Mesothelial cell of epicardium (in vitro differentiated cells): ENCODE results near the gene OR6A2. TPM values are rescaled to one million over a fixed set of nuclear protein-coding genes. Genes with fewer than 3 reads are reported as not detected.

Experiments used
- DNase-seq, 2 experiments: peaks; one replicate each; pipeline ENCODE4 v3.0.0; 2021; ENCODE audit warnings: low spot score in 2 of 2; ENCODE audit not compliant: unreplicated experiment in 2 of 2
- H3K27ac Mint-ChIP-seq: 2 replicates; pipeline ENCODE4 v1.8.0; 2021; ENCODE audit warnings: mixed read lengths
- H3K27me3 Mint-ChIP-seq: 2 replicates; pipeline ENCODE4 v1.8.0; 2021; ENCODE audit warnings: low read depth, mixed read lengths
- H3K36me3 Mint-ChIP-seq: 2 replicates; pipeline ENCODE4 v1.8.0; 2021; ENCODE audit warnings: mixed read lengths
- H3K4me1 Mint-ChIP-seq: 2 replicates; pipeline ENCODE4 v1.8.0; 2021; ENCODE audit warnings: mixed read lengths
- H3K4me3 Mint-ChIP-seq: 2 replicates; pipeline ENCODE4 v1.8.0; 2021; ENCODE audit warnings: mild to moderate bottlenecking, moderate library complexity, mixed read lengths
- H3K9me3 Mint-ChIP-seq: 2 replicates; pipeline ENCODE4 v1.8.0; 2021; ENCODE audit warnings: mixed read lengths
- total RNA-seq: library from RNA; stranded (reverse); gene quantifications from 3 replicates; pipeline ENCODE4 v1.2.1, GENCODE V29; 2021
- TF ChIP-seq, protein P1 (sequence below): fragments of 200-600 bp; sonication (generic); IDR thresholded peaks from one replicate; pipeline ENCODE4 v1.5.0; 2021; ENCODE audit warnings: antibody characterized with exemption; ENCODE audit not compliant: unreplicated experiment

OR6A2 gene
- 0.34 to 0.60 TPM (median 0.38 TPM) in 3 replicates for total RNA-seq

- no peaks in the 10 kb centered on the region for H3K27me3 Mint-ChIP-seq
- H3K36me3 Mint-ChIP-seq: no peaks in the 10 kb centered on the region
- H3K27ac Mint-ChIP-seq: no peak within 1 kb of the TSS
- TF ChIP-seq, protein P1, sequence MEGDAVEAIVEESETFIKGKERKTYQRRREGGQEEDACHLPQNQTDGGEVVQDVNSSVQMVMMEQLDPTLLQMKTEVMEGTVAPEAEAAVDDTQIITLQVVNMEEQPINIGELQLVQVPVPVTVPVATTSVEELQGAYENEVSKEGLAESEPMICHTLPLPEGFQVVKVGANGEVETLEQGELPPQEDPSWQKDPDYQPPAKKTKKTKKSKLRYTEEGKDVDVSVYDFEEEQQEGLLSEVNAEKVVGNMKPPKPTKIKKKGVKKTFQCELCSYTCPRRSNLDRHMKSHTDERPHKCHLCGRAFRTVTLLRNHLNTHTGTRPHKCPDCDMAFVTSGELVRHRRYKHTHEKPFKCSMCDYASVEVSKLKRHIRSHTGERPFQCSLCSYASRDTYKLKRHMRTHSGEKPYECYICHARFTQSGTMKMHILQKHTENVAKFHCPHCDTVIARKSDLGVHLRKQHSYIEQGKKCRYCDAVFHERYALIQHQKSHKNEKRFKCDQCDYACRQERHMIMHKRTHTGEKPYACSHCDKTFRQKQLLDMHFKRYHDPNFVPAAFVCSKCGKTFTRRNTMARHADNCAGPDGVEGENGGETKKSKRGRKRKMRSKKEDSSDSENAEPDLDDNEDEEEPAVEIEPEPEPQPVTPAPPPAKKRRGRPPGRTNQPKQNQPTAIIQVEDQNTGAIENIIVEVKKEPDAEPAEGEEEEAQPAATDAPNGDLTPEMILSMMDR: no peak
- no peaks in the 10 kb centered on the region for H3K4me1 Mint-ChIP-seq
- peaks cover 10% of the 10 kb centered on the region for H3K9me3 Mint-ChIP-seq
- no peak for DNase-seq
- H3K4me3 Mint-ChIP-seq: no peak within 1 kb of the TSS
These were observed at the start of gene OR6A2 for GRCh38 chr11:6799402-6799801. Gene OR6A2 (minus strand): TSS chr11:6799689. CDS start chr11:6795708, 3,981 bp downstream.

- H3K27me3 Mint-ChIP-seq: no peaks in the 10 kb centered on the region
- no peak within 1 kb of the TSS for H3K27ac Mint-ChIP-seq
- H3K36me3 Mint-ChIP-seq: no peaks in the 10 kb centered on the region
- H3K4me1 Mint-ChIP-seq: no peaks in the 10 kb centered on the region
- DNase-seq: no peak
- H3K4me3 Mint-ChIP-seq: no peak within 1 kb of the TSS
- H3K9me3 Mint-ChIP-seq: peaks cover 24% of the 10 kb centered on the region
- TF ChIP-seq, protein P1: no peak
These were observed 45.9 kb upstream of the OR6A2 start, which contains the start of gene OR10A5 for GRCh38 chr11:6845383-6845782. Gene OR10A5 (plus strand): TSS chr11:6845683. CDS start chr11:6845683, 0 bp downstream.

GRCh38 chr11:6844356-6844755 lies 44.9 kb upstream of the OR6A2 start:
- Mint-ChIP-seq H3K4me3 (no peak overlapping the region), H3K4me1 (no peaks in the 10 kb centered on the region), H3K27me3 (no peaks in the 10 kb centered on the region), H3K36me3 (no peaks in the 10 kb centered on the region), H3K27ac (no peak overlapping the region), H3K9me3 (peaks cover 19% of the 10 kb centered on the region)
- TF ChIP-seq, protein P1: no peak
- DNase-seq: no peak

- no peaks in the 10 kb centered on the region for H3K27me3 Mint-ChIP-seq
- no peak overlapping the region for H3K4me3 Mint-ChIP-seq
- H3K4me1 Mint-ChIP-seq: no peaks in the 10 kb centered on the region
- TF ChIP-seq, protein P1: no peak
- peaks cover 17% of the 10 kb centered on the region for H3K9me3 Mint-ChIP-seq
- no peaks in the 10 kb centered on the region for H3K36me3 Mint-ChIP-seq
- H3K27ac Mint-ChIP-seq: no peak overlapping the region
- no peak for DNase-seq
These were observed 44.2 kb upstream of the OR6A2 start for GRCh38 chr11:6843670-6844069.

GRCh38 chr11:6841694-6842093 lies 42.2 kb upstream of the OR6A2 start:
- DNase-seq: no peak
- Mint-ChIP-seq H3K4me3 (no peak overlapping the region), H3K36me3 (no peaks in the 10 kb centered on the region), H3K27me3 (no peaks in the 10 kb centered on the region), H3K9me3 (peaks cover 17% of the 10 kb centered on the region), H3K27ac (no peak overlapping the region), H3K4me1 (no peaks in the 10 kb centered on the region)
- TF ChIP-seq, protein P1: no peak

DNA sequence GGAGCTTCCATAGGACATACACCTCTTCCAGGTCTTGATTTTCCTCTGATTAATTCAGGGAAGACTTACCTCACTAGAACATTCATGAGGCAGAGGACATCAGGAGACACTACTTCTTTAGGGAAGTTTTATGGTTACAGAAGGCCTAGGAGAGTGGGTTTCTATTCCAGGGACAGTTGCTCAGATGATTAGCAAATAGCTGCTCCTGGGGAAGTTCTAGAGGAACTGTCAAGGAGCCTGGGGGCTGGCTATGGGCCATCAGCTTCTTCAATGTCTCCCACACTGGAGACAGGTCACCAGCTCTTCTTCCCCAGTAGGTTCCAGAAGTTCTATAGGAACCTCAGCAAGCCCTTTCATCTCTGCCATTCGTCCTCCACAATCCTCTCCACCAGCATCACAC lies 34.5 kb upstream of the OR6A2 start:
- Mint-ChIP-seq H3K36me3 (no peaks in the 10 kb centered on the region), H3K27me3 (no peaks in the 10 kb centered on the region), H3K4me3 (no peak overlapping the region), H3K9me3 (no peaks in the 10 kb centered on the region), H3K4me1 (peaks cover 2% of the 10 kb centered on the region), H3K27ac (no peak overlapping the region)
- no peak for DNase-seq
- TF ChIP-seq, protein P1: no peak
